Measurements from ENCODE around the gene PTPRN2. TPM values are rescaled to one million over a fixed set of nuclear protein-coding genes. Genes with fewer than 3 reads are reported as not detected.

PTPRN2 gene
- total RNA-seq, 2 donors from 2014 or later: 30.3 to 40.7 TPM

- ATAC-seq (no peak), DNase-seq (no peak)
Measured at GRCh38 chr7:157793973-157794745, 793.5 kb downstream of the PTPRN2 start.

GRCh38 chr7:157793087-157793353 lies 794.6 kb downstream of the PTPRN2 start:
- DNase-seq: no peak
- no peak for ATAC-seq
- intact Hi-C loops (cut with DNase I, micrococcal nuclease): no loop called here

More at GRCh38 chr7:157793973-157794745, 793.5 kb downstream of the PTPRN2 start:
- intact Hi-C loops (cut with DNase I, micrococcal nuclease): no loop called here

- ATAC-seq (no peak), DNase-seq (no peak)
- intact Hi-C loops (cut with DNase I, micrococcal nuclease): no loop called here
Measured at GRCh38 chr7:157792241-157793086, 795.2 kb downstream of the PTPRN2 start.

GRCh38 chr7:157791666-157792065 lies 796.0 kb downstream of the PTPRN2 start:
- DNase-seq (no peak), ATAC-seq (no peak)
- intact Hi-C loops (cut with DNase I, micrococcal nuclease): no loop called here

GRCh38 chr7:157791261-157791660 lies 796.4 kb downstream of the PTPRN2 start:
- ATAC-seq: no peak
- intact Hi-C loops (cut with DNase I, micrococcal nuclease): no loop called here
- no peak for DNase-seq

- DNase-seq (no peak), ATAC-seq (no peak)
- intact Hi-C loops (cut with DNase I, micrococcal nuclease): no loop called here
Measured at GRCh38 chr7:157789942-157790341, 797.7 kb downstream of the PTPRN2 start.

- intact Hi-C loops (cut with DNase I, micrococcal nuclease): no loop called here
- ATAC-seq: no peak
- DNase-seq: no peak
Measured at GRCh38 chr7:157789094-157789493, 798.5 kb downstream of the PTPRN2 start.

GRCh38 chr7:157788573-157788972 lies 799.0 kb downstream of the PTPRN2 start:
- no peak for DNase-seq
- intact Hi-C loops (cut with DNase I, micrococcal nuclease): no loop called here
- no peak for ATAC-seq

- intact Hi-C loops (cut with DNase I, micrococcal nuclease): no loop called here
- DNase-seq (no peak), ATAC-seq (no peak)
Measured at GRCh38 chr7:157787275-157787701, 800.3 kb downstream of the PTPRN2 start.

GRCh38 chr7:157786375-157787274 lies 801.0 kb downstream of the PTPRN2 start:
- ATAC-seq (no peak), DNase-seq (no peak)
- intact Hi-C loops (cut with DNase I, micrococcal nuclease): no loop called here

- ATAC-seq (no peak), DNase-seq (no peak)
- intact Hi-C loops (cut with DNase I, micrococcal nuclease): no loop called here
Measured at GRCh38 chr7:157785486-157786186, 802.0 kb downstream of the PTPRN2 start.

GRCh38 chr7:157784979-157785441 lies 802.6 kb downstream of the PTPRN2 start:
- DNase-seq (no peak), ATAC-seq (no peak)
- intact Hi-C loops (cut with DNase I, micrococcal nuclease): no loop called here

GRCh38 chr7:157784041-157784835 lies 803.4 kb downstream of the PTPRN2 start:
- intact Hi-C loops (cut with DNase I, micrococcal nuclease): no loop called here
- DNase-seq (no peak), ATAC-seq (no peak)

- no peak for DNase-seq
- ATAC-seq: no peak
- intact Hi-C loops (cut with DNase I, micrococcal nuclease): no loop called here
Measured at GRCh38 chr7:157782041-157782440, 805.6 kb downstream of the PTPRN2 start.

- intact Hi-C loops (cut with DNase I, micrococcal nuclease): no loop called here
- ATAC-seq (no peak), DNase-seq (no peak)
Measured at GRCh38 chr7:157780721-157781120, 806.9 kb downstream of the PTPRN2 start.

GRCh38 chr7:157780312-157780711 lies 807.3 kb downstream of the PTPRN2 start:
- intact Hi-C loops (cut with DNase I, micrococcal nuclease): no loop called here
- DNase-seq: no peak

GRCh38 chr7:157779206-157779605 lies 808.4 kb downstream of the PTPRN2 start:
- intact Hi-C loops (cut with DNase I, micrococcal nuclease): no loop called here
- no peak for ATAC-seq
- DNase-seq: no peak

More at GRCh38 chr7:157780312-157780711, 807.3 kb downstream of the PTPRN2 start:
- no peak for ATAC-seq
